ENCODE measurements around the gene GALNT15. TPM values are rescaled to one million over a fixed set of nuclear protein-coding genes. Genes with fewer than 3 reads are reported as not detected.

GALNT15 gene
- total RNA-seq, 1 experiment from 2014 or later: not detected

- DNase-seq (ENCODE audit: low spot score): no peak
These were observed 12.1 kb downstream of the GALNT15 start for GRCh38 chr3:16186565-16186964.

- DNase-seq (ENCODE audit: low spot score): no peak
These were observed 12.8 kb downstream of the GALNT15 start for GRCh38 chr3:16187213-16187790.

GRCh38 chr3:16188071-16188470 is 13.6 kb downstream of the GALNT15 start:
- no peak for DNase-seq (ENCODE audit: low spot score)

GRCh38 chr3:16189201-16189600 is 14.7 kb downstream of the GALNT15 start:
- no peak for DNase-seq (ENCODE audit: low spot score)

- DNase-seq (ENCODE audit: low spot score): no peak
These were observed 16.2 kb downstream of the GALNT15 start for GRCh38 chr3:16190704-16191103.

GRCh38 chr3:16191591-16191990 is 17.1 kb downstream of the GALNT15 start:
- no peak for DNase-seq (ENCODE audit: low spot score)

- no peak for DNase-seq (ENCODE audit: low spot score)
These were observed 17.8 kb downstream of the GALNT15 start for GRCh38 chr3:16192176-16192811.

- no peak for DNase-seq (ENCODE audit: low spot score)
These were observed 23.9 kb downstream of the GALNT15 start for GRCh38 chr3:16198427-16198826.

- no peak for DNase-seq (ENCODE audit: low spot score)
These were observed 25.3 kb downstream of the GALNT15 start for GRCh38 chr3:16199769-16200168.

GRCh38 chr3:16200411-16200810 is 25.9 kb downstream of the GALNT15 start:
- peak; percentile 76 for DNase-seq (ENCODE audit: low spot score)

- DNase-seq (ENCODE audit: low spot score): peak; percentile 73
These were observed 28.6 kb downstream of the GALNT15 start for GRCh38 chr3:16203031-16203430.

- DNase-seq (ENCODE audit: low spot score): no peak
These were observed 29.5 kb downstream of the GALNT15 start for GRCh38 chr3:16203671-16204629.

- DNase-seq (ENCODE audit: low spot score): no peak
These were observed 30.3 kb downstream of the GALNT15 start for GRCh38 chr3:16204751-16205150.

- DNase-seq (ENCODE audit: low spot score): peak; percentile 82
These were observed 30.8 kb downstream of the GALNT15 start for GRCh38 chr3:16205156-16205870.

- no peak for DNase-seq (ENCODE audit: low spot score)
These were observed 32.6 kb downstream of the GALNT15 start for GRCh38 chr3:16207031-16207430.

GRCh38 chr3:16211176-16211904 is 36.9 kb downstream of the GALNT15 start:
- no peak for DNase-seq (ENCODE audit: low spot score)

GRCh38 chr3:16214366-16214765 is 39.9 kb downstream of the GALNT15 start:
- no peak for DNase-seq (ENCODE audit: low spot score)

- no peak for DNase-seq (ENCODE audit: low spot score)
These were observed 42.0 kb downstream of the GALNT15 start for GRCh38 chr3:16216373-16216935.

- DNase-seq (ENCODE audit: low spot score): no peak
These were observed 45.3 kb downstream of the GALNT15 start for GRCh38 chr3:16219777-16220176.

- no peak for DNase-seq (ENCODE audit: low spot score)
These were observed 47.5 kb downstream of the GALNT15 start for GRCh38 chr3:16221990-16222389.

GRCh38 chr3:16222547-16222946 is 48.1 kb downstream of the GALNT15 start:
- DNase-seq (ENCODE audit: low spot score): no peak

All from A172 (cell line).